AG09309 (cell line): ENCODE data around the gene MYL6.

Experiments used
- DNase-seq: peaks from one replicate; pipeline ENCODE4 v3.0.0-alpha.2; 2010; ENCODE audit warnings: low read depth
- H3K4me3 ChIP-seq: 2 replicates; pipeline ENCODE4 v1.5.1; 2011; ENCODE audit warnings: mild to moderate bottlenecking, low read depth, low read length, moderate library complexity; ENCODE audit not compliant: control insufficient read depth
- TF ChIP-seq, protein P1 (sequence below): IDR thresholded peaks from 2 replicates; pipeline ENCODE4 v1.5.1; 2011; ENCODE audit warnings: mild to moderate bottlenecking, low read depth, low read length, inconsistent platforms; ENCODE audit not compliant: insufficient read depth, control insufficient read depth; ENCODE audit errors: missing control alignments

MYL6 gene

DNA sequence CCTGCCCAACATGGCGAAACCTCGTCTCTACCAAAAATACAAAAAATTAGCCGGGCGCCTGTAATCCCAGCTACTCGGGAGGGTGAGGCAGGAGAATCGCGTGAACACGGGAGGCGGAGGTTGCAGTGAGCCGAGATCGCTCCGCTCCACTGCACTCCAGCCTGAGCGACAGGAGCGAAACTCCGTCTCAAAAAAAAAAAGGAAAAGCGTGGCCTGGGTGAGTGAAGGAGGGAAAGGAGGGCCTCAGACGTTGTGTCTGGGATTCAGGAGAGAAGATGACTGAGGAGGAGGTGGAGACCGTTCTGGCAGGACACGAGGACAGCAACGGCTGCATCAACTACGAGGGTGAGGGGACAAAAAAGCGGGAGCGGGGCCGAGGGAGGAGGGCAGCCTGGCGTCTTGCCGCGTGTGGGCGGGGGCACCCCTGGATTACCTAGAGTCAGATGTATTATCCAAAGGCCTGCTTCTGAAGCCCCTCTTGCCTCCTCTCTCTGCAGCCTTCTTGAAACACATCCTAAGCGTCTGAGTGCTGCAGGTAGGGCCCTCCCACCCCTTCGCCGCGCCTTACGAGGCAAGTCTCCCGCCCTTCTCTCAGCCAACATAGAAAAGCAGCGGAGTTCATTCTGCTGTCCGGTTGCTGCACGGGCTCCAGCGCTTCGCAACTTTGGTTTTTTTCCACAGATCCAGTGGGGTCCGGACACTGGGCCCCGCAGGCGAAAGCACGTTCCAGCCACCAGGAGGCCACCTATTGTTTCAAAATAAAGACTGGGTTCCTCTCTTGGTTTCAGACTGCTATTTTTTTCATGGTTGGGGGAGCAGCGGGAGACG is 744 bp upstream of the MYL6 start:
- TF ChIP-seq, protein P1, sequence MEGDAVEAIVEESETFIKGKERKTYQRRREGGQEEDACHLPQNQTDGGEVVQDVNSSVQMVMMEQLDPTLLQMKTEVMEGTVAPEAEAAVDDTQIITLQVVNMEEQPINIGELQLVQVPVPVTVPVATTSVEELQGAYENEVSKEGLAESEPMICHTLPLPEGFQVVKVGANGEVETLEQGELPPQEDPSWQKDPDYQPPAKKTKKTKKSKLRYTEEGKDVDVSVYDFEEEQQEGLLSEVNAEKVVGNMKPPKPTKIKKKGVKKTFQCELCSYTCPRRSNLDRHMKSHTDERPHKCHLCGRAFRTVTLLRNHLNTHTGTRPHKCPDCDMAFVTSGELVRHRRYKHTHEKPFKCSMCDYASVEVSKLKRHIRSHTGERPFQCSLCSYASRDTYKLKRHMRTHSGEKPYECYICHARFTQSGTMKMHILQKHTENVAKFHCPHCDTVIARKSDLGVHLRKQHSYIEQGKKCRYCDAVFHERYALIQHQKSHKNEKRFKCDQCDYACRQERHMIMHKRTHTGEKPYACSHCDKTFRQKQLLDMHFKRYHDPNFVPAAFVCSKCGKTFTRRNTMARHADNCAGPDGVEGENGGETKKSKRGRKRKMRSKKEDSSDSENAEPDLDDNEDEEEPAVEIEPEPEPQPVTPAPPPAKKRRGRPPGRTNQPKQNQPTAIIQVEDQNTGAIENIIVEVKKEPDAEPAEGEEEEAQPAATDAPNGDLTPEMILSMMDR = peak; percentile 70
- peak overlapping the region; percentile 62 for H3K4me3 ChIP-seq
- peak; percentile 46 for DNase-seq

DNA sequence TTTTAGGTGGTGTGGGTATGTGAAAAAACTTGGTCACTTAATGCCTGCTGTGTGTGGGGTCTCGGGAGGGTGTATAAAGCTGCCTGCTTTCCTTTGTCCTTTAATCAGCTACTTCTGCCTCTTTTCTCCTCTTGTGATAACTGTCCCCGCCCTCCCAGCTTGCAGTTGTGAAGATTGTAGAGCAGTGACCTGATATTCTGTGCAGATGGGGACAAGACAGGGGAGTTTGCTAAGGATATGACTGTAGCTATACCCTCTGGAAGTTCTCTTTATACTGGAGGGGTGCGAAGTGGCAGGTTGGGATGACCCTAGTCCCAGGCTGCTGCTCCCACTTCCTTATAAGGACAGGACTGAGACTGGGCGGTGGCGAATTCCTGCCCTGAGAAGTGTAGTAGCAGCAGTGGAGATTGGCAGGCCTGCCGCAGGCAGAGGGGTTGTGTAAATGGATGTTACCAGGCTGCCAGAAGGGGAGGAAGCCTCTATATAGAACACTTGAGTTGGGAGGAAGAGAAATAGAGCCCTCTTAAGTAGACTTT is 835 bp downstream of the MYL6 start:
- peak; percentile 25 for DNase-seq
- peak overlapping the region; percentile 62 for H3K4me3 ChIP-seq
- TF ChIP-seq, protein P1 = no peak

DNA sequence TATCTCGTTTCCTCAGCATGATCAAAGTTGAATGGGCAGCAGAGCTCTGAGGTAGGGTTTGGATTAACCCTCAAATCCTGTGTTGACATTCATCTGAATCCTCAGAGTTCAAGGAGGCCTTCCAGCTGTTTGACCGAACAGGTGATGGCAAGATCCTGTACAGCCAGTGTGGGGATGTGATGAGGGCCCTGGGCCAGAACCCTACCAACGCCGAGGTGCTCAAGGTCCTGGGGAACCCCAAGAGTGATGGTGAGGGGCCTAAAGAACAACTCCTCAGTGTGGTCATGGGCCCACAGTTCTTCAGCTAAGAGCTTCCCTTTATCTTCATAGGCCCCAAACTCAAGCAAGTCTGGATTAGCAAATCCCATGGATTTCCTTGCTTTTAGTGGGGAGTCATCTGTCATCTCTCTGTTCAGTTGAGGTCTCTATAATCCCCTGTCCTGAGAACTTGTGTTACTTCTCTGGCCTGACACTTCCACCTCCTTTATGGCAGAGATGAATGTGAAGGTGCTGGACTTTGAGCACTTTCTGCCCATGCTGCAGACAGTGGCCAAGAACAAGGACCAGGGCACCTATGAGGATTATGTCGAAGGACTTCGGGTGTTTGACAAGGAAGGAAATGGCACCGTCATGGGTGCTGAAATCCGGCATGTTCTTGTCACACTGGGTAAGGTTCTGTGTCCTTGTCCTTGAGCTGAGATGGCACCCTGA is 1.5 kb downstream of the MYL6 start:
- DNase-seq = no peak
- TF ChIP-seq, protein P1 = no peak
- peak overlapping the region; percentile 62 for H3K4me3 ChIP-seq

DNA sequence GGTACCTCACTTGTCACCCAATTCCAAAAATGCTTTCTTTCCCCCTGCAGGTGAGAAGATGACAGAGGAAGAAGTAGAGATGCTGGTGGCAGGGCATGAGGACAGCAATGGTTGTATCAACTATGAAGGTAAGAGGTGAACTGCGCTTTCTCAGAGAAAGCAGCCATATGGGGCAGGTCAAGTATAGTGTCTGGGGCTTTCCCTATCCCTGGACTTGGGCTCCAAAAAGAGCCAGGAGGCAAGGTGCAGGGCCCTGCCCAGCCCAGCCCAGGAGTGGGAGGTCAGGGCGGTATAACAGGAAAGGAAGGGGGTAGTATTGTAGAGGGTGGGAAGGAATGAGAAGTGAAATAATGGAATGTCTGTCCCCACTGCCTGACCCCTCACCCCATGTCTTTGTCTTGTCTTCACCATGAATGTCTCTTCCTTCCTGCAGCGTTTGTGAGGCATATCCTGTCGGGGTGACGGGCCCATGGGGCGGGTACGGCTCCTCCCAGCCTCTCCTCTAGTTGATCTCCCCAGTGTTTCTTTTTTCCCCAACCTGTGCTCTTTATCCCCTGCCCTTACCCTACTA is 2.1 kb downstream of the MYL6 start:
- TF ChIP-seq, protein P1 = no peak
- peak overlapping the region; percentile 62 for H3K4me3 ChIP-seq
- no peak for DNase-seq

DNA sequence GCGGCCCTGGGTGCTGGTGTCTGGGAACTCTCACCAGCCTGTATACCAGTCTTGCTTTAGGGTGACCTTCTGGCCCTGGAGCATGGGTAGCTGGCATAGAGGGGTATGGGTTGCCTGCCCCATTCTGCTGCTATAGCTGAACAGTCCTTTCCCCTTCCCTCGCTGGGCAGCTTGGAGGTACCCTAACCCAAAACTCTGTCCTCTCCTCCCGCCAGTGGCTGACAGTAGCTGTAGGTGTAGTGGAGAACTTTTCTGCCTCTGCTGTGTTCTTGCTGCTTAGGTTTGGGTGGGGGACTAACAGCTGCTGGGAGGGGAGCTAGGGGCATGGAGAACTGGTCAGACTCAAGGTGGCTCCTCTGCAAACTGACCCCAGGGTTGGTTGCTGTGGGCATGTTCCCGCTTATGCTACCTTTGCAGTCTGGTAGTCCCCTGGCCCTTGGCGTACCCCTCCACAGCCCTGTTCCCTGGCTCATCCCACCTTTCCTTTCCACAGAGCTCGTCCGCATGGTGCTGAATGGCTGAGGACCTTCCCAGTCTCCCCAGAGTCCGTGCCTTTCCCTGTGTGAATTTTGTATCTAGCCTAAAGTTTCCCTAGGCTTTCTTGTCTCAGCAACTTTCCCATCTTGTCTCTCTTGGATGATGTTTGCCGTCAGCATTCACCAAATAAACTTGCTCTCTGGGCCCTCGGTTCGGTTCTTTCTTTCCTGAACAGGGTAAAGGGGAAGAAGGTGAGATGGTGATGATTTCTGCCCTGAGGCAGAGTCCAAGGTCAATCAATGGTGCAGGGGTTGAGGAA is 2.9 kb downstream of the MYL6 start:
- peak overlapping the region; percentile 62 for H3K4me3 ChIP-seq
- TF ChIP-seq, protein P1 = no peak

More for the DNA sequence above, 2.9 kb downstream of the MYL6 start:
- DNase-seq = no peak
